NCI-H1417 treated with DMSO at 0.1 percent for 48 hours (cell line): ENCODE results near the gene PRSS33.

Source experiments
- DNase-seq: peaks from one replicate; lab custom pipeline; 2025; lab: John Stamatoyannopoulos, UW

The PRSS33 gene

GRCh38 chr16:2820836-2821486 is 33.6 kb upstream of the PRSS33 start:
- DNase-seq = no peak

GRCh38 chr16:2819939-2820835 is 32.8 kb upstream of the PRSS33 start:
- DNase-seq = no peak

GRCh38 chr16:2819179-2819938 is 32.0 kb upstream of the PRSS33 start:
- DNase-seq = no peak

GRCh38 chr16:2818272-2818876 is 31.0 kb upstream of the PRSS33 start:
- no peak for DNase-seq

GRCh38 chr16:2817340-2818271 is 30.2 kb upstream of the PRSS33 start:
- DNase-seq = no peak

GRCh38 chr16:2816751-2817339 is 29.5 kb upstream of the PRSS33 start, which contains the start of gene PRSS21:
TSS of gene PRSS21 (plus strand) at chr16:2817237. CDS start at chr16:2817269, 32 bp downstream.
- DNase-seq = no peak

GRCh38 chr16:2815299-2815771 is 28.0 kb upstream of the PRSS33 start:
- no peak for DNase-seq

- no peak for DNase-seq
Observed at GRCh38 chr16:2814551-2815298, 27.4 kb upstream of the PRSS33 start.

GRCh38 chr16:2813771-2814221 is 26.4 kb upstream of the PRSS33 start:
- DNase-seq = no peak

- DNase-seq = no peak
Observed at GRCh38 chr16:2811703-2812471, 24.5 kb upstream of the PRSS33 start.

- DNase-seq = no peak
Observed at GRCh38 chr16:2810651-2811050, 23.3 kb upstream of the PRSS33 start.

GRCh38 chr16:2809149-2809760 is 21.9 kb upstream of the PRSS33 start:
- DNase-seq = no peak

- DNase-seq = no peak
Observed at GRCh38 chr16:2808181-2808580, 20.8 kb upstream of the PRSS33 start.

GRCh38 chr16:2806286-2806685 is 18.9 kb upstream of the PRSS33 start:
- DNase-seq = no peak

GRCh38 chr16:2804728-2805127 is 17.4 kb upstream of the PRSS33 start:
- DNase-seq = no peak

GRCh38 chr16:2803545-2804195 is 16.3 kb upstream of the PRSS33 start:
- DNase-seq = no peak

GRCh38 chr16:2799859-2800226 is 12.5 kb upstream of the PRSS33 start:
- no peak for DNase-seq
